ENCODE data around the gene SEPTIN8.
"Not testable (repeated sequence)": the region's sequence is repeated elsewhere in the genome, so short reads cannot be mapped to it uniquely, and the experiment has no call there.

Gene SEPTIN8

DNA sequence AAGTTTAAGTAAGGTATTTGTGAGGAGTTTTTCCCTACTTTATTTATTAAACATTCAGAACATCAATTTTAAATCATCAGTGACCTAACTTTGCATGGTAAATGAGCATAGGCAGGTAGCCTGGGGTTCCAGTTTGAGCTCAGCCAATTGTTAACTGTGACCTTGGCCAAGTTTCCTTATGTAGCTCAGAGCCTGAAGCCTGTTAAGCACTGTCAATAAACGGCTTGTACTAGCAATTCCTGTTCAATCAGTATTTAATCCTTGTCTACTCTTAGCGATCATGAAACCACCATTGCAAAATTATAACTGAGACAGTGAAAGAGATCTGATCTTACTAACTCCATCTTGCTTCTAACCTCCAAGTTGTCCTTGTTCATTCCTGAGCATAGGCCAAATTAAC is 31.4 kb upstream of the SEPTIN8 start:
- peaks cover 13% of the 10 kb centered on the region for H3K27me3 ChIP-seq (replicated peaks)
- H3K4me3 ChIP-seq (ENCODE audit: low read depth, low read length): no peak overlapping the region
- TF ChIP-seq, protein P1, sequence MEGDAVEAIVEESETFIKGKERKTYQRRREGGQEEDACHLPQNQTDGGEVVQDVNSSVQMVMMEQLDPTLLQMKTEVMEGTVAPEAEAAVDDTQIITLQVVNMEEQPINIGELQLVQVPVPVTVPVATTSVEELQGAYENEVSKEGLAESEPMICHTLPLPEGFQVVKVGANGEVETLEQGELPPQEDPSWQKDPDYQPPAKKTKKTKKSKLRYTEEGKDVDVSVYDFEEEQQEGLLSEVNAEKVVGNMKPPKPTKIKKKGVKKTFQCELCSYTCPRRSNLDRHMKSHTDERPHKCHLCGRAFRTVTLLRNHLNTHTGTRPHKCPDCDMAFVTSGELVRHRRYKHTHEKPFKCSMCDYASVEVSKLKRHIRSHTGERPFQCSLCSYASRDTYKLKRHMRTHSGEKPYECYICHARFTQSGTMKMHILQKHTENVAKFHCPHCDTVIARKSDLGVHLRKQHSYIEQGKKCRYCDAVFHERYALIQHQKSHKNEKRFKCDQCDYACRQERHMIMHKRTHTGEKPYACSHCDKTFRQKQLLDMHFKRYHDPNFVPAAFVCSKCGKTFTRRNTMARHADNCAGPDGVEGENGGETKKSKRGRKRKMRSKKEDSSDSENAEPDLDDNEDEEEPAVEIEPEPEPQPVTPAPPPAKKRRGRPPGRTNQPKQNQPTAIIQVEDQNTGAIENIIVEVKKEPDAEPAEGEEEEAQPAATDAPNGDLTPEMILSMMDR (IDR thresholded peaks at IDR 0.05; ENCODE audit: low read depth, low read length, missing control alignments): no peak
- H3K27ac ChIP-seq: no peak overlapping the region
- no peaks in the 10 kb centered on the region for H3K36me3 ChIP-seq (replicated peaks)
- in situ Hi-C loops (cut with HindIII; ENCODE audit: low pct_ligation_motif_present, low sequenced_read_pairs): no loop called here
- no peak for DNase-seq

DNA sequence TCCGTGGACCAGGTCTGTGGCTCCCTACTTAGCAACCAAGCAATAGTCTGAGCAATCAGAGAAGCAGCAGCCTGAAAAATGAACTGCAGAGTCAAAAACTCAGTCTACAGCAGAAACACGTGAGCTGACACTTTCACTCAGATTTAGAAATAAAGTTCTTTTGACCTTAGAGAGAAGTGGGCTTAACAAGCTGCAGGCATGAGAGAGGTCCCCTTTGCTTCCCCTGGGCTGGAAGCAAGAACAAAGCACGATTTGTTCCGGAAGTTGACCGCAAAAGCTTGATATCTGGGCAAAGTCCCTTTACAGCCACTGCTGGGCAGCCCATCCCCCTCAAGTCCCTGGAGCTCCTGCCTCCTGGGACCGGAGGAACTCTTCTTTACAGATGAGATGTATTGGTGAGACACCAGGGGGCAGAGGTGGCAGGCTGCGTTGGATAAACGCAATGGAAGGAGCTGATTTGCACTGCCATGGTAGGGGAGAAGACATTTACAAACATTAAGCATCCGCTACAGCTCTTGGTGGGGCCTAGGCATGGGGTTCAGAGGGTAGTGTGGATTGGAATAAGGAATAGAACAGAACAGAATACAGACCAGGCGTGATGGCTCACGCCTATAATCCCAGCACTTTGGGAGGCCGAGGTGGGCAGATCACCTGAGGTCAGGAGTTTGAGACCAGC is 30.3 kb upstream of the SEPTIN8 start:
- no peak for DNase-seq

DNA sequence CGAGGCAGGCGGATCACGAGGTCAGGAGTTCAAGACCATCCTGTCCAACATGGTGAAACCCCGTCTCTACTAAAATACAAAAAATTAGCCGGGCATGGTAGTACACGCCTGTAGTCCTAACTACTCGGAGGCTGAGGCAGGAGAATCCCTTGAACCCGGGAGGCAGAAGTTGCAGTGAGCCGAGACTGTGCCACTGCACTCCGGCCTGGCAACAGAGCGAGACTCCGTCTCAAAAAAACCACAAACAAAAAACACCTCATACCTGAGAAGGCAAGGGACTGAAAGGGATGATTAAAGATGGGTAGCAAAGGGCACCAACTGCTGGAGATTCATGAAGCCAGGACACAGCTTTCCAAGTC is 29.7 kb upstream of the SEPTIN8 start:
- in situ Hi-C loops (cut with HindIII; ENCODE audit: low pct_ligation_motif_present, low sequenced_read_pairs); H3K27me3 ChIP-seq (replicated peaks); DNase-seq; H3K36me3 ChIP-seq (replicated peaks); H3K27ac ChIP-seq; H3K4me3 ChIP-seq (ENCODE audit: low read depth, low read length): not testable (repeated sequence)

More for the DNA sequence above, 30.3 kb upstream of the SEPTIN8 start:
- Histone ChIP-seq H3K36me3 (replicated peaks) (no peaks in the 10 kb centered on the region), H3K27me3 (replicated peaks) (peaks cover 7% of the 10 kb centered on the region), H3K4me3 (ENCODE audit: low read depth, low read length) (no peak overlapping the region), H3K27ac (no peak overlapping the region)
- TF ChIP-seq, protein P1 (IDR thresholded peaks at IDR 0.05; ENCODE audit: low read depth, low read length, missing control alignments): peak; percentile 41
- in situ Hi-C loops (cut with HindIII; ENCODE audit: low pct_ligation_motif_present, low sequenced_read_pairs): no loop called here

DNA sequence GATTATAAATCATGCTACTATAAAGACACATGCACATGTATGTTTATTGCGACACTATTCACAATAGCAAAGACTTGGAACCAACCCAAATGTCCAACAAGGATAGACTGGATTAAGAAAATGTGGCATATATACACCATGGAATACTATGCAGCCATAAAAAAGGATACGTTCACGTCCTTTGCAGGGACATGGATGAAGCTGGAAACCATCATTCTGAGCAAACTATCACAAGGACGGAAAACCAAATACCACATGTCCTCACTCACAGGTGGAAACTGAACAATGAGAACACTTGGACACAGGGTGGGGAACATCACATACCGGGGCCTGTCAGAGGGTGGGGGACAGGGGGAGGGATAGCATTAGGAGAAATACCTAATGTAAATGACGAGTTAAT is 28.8 kb upstream of the SEPTIN8 start:
- in situ Hi-C loops (cut with HindIII; ENCODE audit: low pct_ligation_motif_present, low sequenced_read_pairs); DNase-seq; H3K27ac ChIP-seq; H3K4me3 ChIP-seq (ENCODE audit: low read depth, low read length); H3K27me3 ChIP-seq (replicated peaks); H3K36me3 ChIP-seq (replicated peaks): not testable (repeated sequence)

DNA sequence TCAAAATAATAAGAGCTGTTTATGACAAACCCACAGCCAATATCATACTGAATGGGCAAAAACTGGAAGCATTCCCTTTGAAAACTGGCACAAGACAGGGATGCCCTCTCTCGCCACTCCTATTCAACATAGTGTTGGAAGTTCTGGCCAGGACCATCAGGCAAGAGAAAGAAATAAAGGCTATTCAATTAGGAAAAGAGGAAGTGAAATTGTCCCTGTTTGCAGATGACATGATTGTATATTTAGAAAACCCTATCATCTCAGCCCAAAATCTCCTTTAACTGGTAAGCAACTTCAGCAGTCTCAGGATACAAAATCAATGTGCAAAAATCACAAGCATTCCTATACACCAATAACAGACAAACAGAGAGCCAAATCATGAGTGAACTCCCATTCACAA is 27.2 kb upstream of the SEPTIN8 start:
- H3K27ac ChIP-seq; in situ Hi-C loops (cut with HindIII; ENCODE audit: low pct_ligation_motif_present, low sequenced_read_pairs); H3K4me3 ChIP-seq (ENCODE audit: low read depth, low read length); DNase-seq; H3K36me3 ChIP-seq (replicated peaks); H3K27me3 ChIP-seq (replicated peaks): not testable (repeated sequence)

DNA sequence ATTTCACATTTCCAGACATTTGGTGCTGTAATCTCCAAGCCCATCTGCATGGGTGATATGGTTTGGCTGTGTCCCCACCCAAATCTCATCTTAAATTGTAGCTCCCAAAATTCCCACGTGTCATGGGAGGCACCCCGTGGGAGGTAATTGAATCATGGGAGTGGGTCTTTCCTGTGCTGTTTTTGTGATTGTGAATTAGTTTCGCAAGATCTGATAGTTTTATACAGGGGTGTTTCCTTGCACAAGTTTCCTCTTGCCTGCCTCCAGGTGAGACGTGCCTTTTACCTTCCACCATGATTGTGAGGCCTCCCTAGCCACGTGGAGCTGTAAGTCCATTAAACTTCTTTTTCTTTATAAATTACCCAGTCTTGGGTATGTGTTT is 25.6 kb upstream of the SEPTIN8 start:
- H3K4me3 ChIP-seq (ENCODE audit: low read depth, low read length); H3K27me3 ChIP-seq (replicated peaks); H3K36me3 ChIP-seq (replicated peaks); H3K27ac ChIP-seq; in situ Hi-C loops (cut with HindIII; ENCODE audit: low pct_ligation_motif_present, low sequenced_read_pairs); DNase-seq: not testable (repeated sequence)

DNA sequence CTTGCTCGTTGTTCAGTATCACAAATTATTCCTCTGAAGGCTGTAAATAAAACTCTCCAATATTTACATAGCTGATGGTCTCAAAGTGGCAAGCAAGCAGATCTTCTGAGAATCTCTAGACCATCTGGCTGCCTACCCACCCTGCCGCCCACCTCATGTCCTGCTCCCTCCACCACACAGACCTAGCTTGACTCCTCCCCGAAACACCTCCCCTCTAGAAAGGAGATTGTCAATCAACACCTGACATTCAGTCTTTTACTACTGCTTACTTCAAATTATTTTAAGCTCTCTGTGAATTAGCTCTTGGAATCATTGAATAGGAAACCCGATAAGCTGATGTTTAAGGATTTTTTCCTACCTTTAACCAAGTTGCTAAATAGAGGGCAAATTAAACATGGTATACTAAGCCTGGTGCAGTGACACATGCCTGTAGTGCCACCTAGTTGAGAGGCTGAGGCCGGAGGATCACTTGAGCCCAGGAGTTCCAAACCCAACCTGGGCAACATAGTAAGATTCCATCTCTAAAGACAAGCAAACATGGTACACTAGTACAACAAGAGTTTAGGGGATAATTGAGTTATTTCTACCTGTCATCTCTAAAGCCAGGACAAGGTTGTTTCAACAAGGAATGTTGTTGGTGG is 25.1 kb upstream of the SEPTIN8 start:
- TF ChIP-seq, protein P1 (IDR thresholded peaks at IDR 0.05; ENCODE audit: low read depth, low read length, missing control alignments): no peak
- in situ Hi-C loops (cut with HindIII; ENCODE audit: low pct_ligation_motif_present, low sequenced_read_pairs): no loop called here

DNA sequence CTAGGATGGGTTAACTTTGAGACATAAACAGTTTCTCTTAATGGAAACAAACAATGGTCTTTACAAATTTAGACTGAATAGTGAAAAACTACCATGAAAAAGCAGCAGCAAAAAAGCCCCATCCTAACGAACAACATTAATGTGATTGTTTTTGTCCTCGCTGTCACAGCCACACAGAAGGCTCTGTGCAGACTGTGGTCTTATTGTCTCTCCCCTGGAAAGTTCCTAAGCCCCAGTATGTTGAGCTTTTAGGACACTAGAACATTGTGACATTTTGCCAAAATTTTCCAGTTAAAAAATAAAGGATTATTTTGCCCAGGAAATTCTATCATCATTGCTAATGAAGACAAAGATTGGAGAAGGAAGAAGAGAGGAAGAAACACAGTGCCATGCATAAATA is 23.5 kb upstream of the SEPTIN8 start:
- Histone ChIP-seq H3K27me3 (replicated peaks) (no peaks in the 10 kb centered on the region), H3K4me3 (ENCODE audit: low read depth, low read length) (no peak overlapping the region), H3K36me3 (replicated peaks) (no peaks in the 10 kb centered on the region), H3K27ac (no peak overlapping the region)
- TF ChIP-seq, protein P1 (IDR thresholded peaks at IDR 0.05; ENCODE audit: low read depth, low read length, missing control alignments): no peak
- in situ Hi-C loops (cut with HindIII; ENCODE audit: low pct_ligation_motif_present, low sequenced_read_pairs): no loop called here
- DNase-seq: no peak

More for the DNA sequence above, 25.1 kb upstream of the SEPTIN8 start:
- H3K36me3 ChIP-seq (replicated peaks): no peaks in the 10 kb centered on the region
- no peak overlapping the region for H3K27ac ChIP-seq
- no peak for DNase-seq
- no peak overlapping the region for H3K4me3 ChIP-seq (ENCODE audit: low read depth, low read length)
- H3K27me3 ChIP-seq (replicated peaks): no peaks in the 10 kb centered on the region
